Measurements from ENCODE around the gene SLC35F1. TPM values are rescaled to one million over a fixed set of nuclear protein-coding genes. Genes with fewer than 3 reads are reported as not detected.

The SLC35F1 gene
- total and polyA plus RNA-seq, 2 experiments from 2014 or later, result 0.04 to 0.43 TPM

- Histone ChIP-seq H3K9me3 (ENCODE audit: low read depth) (no peaks in the 10 kb centered on the region), H3K4me1 (ENCODE audit: insufficient read depth) (no peaks in the 10 kb centered on the region), H3K4me3 (no peak overlapping the region), H2AFZ (no peak overlapping the region), H3K79me2 (no peaks in the 10 kb centered on the region), H3K36me3 (replicated peaks; ENCODE audit: insufficient read depth, low read depth) (no peaks in the 10 kb centered on the region), H3K9me2 (replicated peaks; ENCODE audit: insufficient read depth) (no peaks in the 10 kb centered on the region), H3K27ac (no peak overlapping the region), H3K4me2 (no peak overlapping the region), H4K20me1 (ENCODE audit: insufficient read depth, poor library complexity, severe bottlenecking) (no peaks in the 10 kb centered on the region), H3K27me3 (no peaks in the 10 kb centered on the region)
- WGBS (ENCODE audit: low lambda C conversion rate, missing lambda C conversion rate), result 73% methylated on average over 2 of the region's 2 CpGs
- TF ChIP-seq CTCF (IDR thresholded peaks at IDR 0.05; ENCODE audit: poor library complexity) (no peak), EZH2 (IDR thresholded peaks at IDR 0.05; ENCODE audit: borderline replicate concordance) (no peak), EZH2phosphoT487 (IDR thresholded peaks at IDR 0.05; ENCODE audit: low read depth, severe bottlenecking, unreplicated experiment) (no peak)
- DNase-seq (ENCODE audit: low spot score), result no peak
Measured at GRCh38 chr6:118320652-118321051, 413.6 kb downstream of the SLC35F1 start.

GRCh38 chr6:118324116-118324515, 417.1 kb downstream of the SLC35F1 start:
- Histone ChIP-seq H3K4me2 (no peak overlapping the region), H3K79me2 (no peaks in the 10 kb centered on the region), H3K36me3 (replicated peaks; ENCODE audit: insufficient read depth, low read depth) (no peaks in the 10 kb centered on the region), H3K4me3 (no peak overlapping the region), H4K20me1 (ENCODE audit: insufficient read depth, poor library complexity, severe bottlenecking) (no peaks in the 10 kb centered on the region), H2AFZ (no peak overlapping the region), H3K9me2 (replicated peaks; ENCODE audit: insufficient read depth) (no peaks in the 10 kb centered on the region), H3K4me1 (ENCODE audit: insufficient read depth) (no peaks in the 10 kb centered on the region), H3K9me3 (ENCODE audit: low read depth) (no peaks in the 10 kb centered on the region), H3K27me3 (no peaks in the 10 kb centered on the region), H3K27ac (no peak overlapping the region)
- WGBS (ENCODE audit: low lambda C conversion rate, missing lambda C conversion rate), result 83% methylated on average over 5 of the region's 5 CpGs
- no peak for DNase-seq (ENCODE audit: low spot score)
- no peak for TF ChIP-seq EZH2 (IDR thresholded peaks at IDR 0.05; ENCODE audit: borderline replicate concordance)
- no peak for TF ChIP-seq EZH2phosphoT487 (IDR thresholded peaks at IDR 0.05; ENCODE audit: low read depth, severe bottlenecking, unreplicated experiment)
- TF ChIP-seq CTCF (IDR thresholded peaks at IDR 0.05; ENCODE audit: poor library complexity), result no peak

- TF ChIP-seq CTCF (IDR thresholded peaks at IDR 0.05; ENCODE audit: poor library complexity) (no peak), EZH2phosphoT487 (IDR thresholded peaks at IDR 0.05; ENCODE audit: low read depth, severe bottlenecking, unreplicated experiment) (no peak), EZH2 (IDR thresholded peaks at IDR 0.05; ENCODE audit: borderline replicate concordance) (no peak)
- 70% methylated on average over 10 of the region's 10 CpGs for WGBS (ENCODE audit: low lambda C conversion rate, missing lambda C conversion rate)
Measured at GRCh38 chr6:118325220-118325860, 418.3 kb downstream of the SLC35F1 start.

More at GRCh38 chr6:118325220-118325860, 418.3 kb downstream of the SLC35F1 start:
- DNase-seq (ENCODE audit: low spot score), result no peak
- Histone ChIP-seq H3K4me2 (no peak overlapping the region), H3K27me3 (no peaks in the 10 kb centered on the region), H3K36me3 (replicated peaks; ENCODE audit: insufficient read depth, low read depth) (no peaks in the 10 kb centered on the region), H2AFZ (no peak overlapping the region), H3K4me3 (no peak overlapping the region), H3K27ac (no peak overlapping the region), H3K4me1 (ENCODE audit: insufficient read depth) (no peaks in the 10 kb centered on the region), H3K9me3 (ENCODE audit: low read depth) (no peaks in the 10 kb centered on the region), H4K20me1 (ENCODE audit: insufficient read depth, poor library complexity, severe bottlenecking) (no peaks in the 10 kb centered on the region), H3K9me2 (replicated peaks; ENCODE audit: insufficient read depth) (no peaks in the 10 kb centered on the region), H3K79me2 (no peaks in the 10 kb centered on the region)

Data from hepatocyte (in vitro differentiated cells).